ENCODE results near the gene ELL2.

ELL2 gene

GRCh38 chr5:95878417-95879323, 83.0 kb downstream of the ELL2 start:
- Histone ChIP-seq H3K9me3 (ENCODE audit: severe bottlenecking) (no peaks in the 10 kb centered on the region), H3K36me3 (ENCODE audit: low read depth) (no peaks in the 10 kb centered on the region), H3K27ac (ENCODE audit: poor library complexity, severe bottlenecking) (no peak overlapping the region), H3K27me3 (ENCODE audit: insufficient read depth, poor library complexity, severe bottlenecking) (no peaks in the 10 kb centered on the region), H3K4me3 (ENCODE audit: severe bottlenecking) (no peak overlapping the region), H3K4me1 (ENCODE audit: insufficient read depth, poor library complexity, severe bottlenecking) (peaks cover under 1% of the 10 kb centered on the region)
- TF ChIP-seq, protein P1, sequence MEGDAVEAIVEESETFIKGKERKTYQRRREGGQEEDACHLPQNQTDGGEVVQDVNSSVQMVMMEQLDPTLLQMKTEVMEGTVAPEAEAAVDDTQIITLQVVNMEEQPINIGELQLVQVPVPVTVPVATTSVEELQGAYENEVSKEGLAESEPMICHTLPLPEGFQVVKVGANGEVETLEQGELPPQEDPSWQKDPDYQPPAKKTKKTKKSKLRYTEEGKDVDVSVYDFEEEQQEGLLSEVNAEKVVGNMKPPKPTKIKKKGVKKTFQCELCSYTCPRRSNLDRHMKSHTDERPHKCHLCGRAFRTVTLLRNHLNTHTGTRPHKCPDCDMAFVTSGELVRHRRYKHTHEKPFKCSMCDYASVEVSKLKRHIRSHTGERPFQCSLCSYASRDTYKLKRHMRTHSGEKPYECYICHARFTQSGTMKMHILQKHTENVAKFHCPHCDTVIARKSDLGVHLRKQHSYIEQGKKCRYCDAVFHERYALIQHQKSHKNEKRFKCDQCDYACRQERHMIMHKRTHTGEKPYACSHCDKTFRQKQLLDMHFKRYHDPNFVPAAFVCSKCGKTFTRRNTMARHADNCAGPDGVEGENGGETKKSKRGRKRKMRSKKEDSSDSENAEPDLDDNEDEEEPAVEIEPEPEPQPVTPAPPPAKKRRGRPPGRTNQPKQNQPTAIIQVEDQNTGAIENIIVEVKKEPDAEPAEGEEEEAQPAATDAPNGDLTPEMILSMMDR (IDR thresholded peaks at IDR 0.05; ENCODE audit: poor library complexity, severe bottlenecking): no peak
- no peak for DNase-seq (ENCODE audit: low spot score)
- no peak; the same call in 2 of the 3 replicates for ATAC-seq (ENCODE audit: low read depth)

GRCh38 chr5:95876782-95877181, 84.9 kb downstream of the ELL2 start:
- H3K27ac ChIP-seq (ENCODE audit: poor library complexity, severe bottlenecking): no peak overlapping the region
- no peaks in the 10 kb centered on the region for H3K27me3 ChIP-seq (ENCODE audit: insufficient read depth, poor library complexity, severe bottlenecking)
- H3K9me3 ChIP-seq (ENCODE audit: severe bottlenecking): no peaks in the 10 kb centered on the region
- H3K36me3 ChIP-seq (ENCODE audit: low read depth): no peaks in the 10 kb centered on the region
- DNase-seq (ENCODE audit: low spot score) (no peak), ATAC-seq (ENCODE audit: low read depth) (no peak)
- TF ChIP-seq, protein P1 (IDR thresholded peaks at IDR 0.05; ENCODE audit: poor library complexity, severe bottlenecking): no peak
- no peak overlapping the region for H3K4me3 ChIP-seq (ENCODE audit: severe bottlenecking)
- no peaks in the 10 kb centered on the region for H3K4me1 ChIP-seq (ENCODE audit: insufficient read depth, poor library complexity, severe bottlenecking)

DNA sequence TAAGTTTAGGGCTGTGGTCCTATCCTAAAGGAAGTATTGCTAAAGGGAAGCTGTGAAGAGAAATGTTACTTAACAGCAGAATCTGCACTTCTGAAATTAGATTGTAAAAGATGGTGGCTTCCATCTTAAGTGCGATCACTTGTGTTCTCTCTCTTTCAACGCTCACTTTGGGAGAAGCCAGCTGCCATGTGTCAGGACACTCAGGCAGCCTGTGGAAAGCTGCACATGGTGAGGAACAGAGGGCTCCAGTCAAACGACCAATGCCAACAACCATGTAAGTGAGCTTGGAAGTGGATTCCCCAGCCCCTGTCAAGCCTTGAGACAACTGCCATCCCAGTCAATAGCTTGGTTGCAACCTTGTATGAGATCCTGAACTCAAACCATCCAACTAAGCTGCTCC, 87.4 kb downstream of the ELL2 start:
- Histone ChIP-seq H3K4me3 (ENCODE audit: severe bottlenecking) (no peak overlapping the region), H3K9me3 (ENCODE audit: severe bottlenecking) (no peaks in the 10 kb centered on the region), H3K27me3 (ENCODE audit: insufficient read depth, poor library complexity, severe bottlenecking) (no peaks in the 10 kb centered on the region), H3K4me1 (ENCODE audit: insufficient read depth, poor library complexity, severe bottlenecking) (peaks cover 12% of the 10 kb centered on the region), H3K27ac (ENCODE audit: poor library complexity, severe bottlenecking) (no peak overlapping the region), H3K36me3 (ENCODE audit: low read depth) (no peaks in the 10 kb centered on the region)
- TF ChIP-seq, protein P1 (IDR thresholded peaks at IDR 0.05; ENCODE audit: poor library complexity, severe bottlenecking): no peak
- no peak for DNase-seq (ENCODE audit: low spot score)
- no peak for ATAC-seq (ENCODE audit: low read depth)

GRCh38 chr5:95873351-95873750, 88.3 kb downstream of the ELL2 start:
- DNase-seq (ENCODE audit: low spot score) (no peak), ATAC-seq (ENCODE audit: low read depth) (no peak)
- H3K9me3 ChIP-seq (ENCODE audit: severe bottlenecking): no peaks in the 10 kb centered on the region
- TF ChIP-seq, protein P1 (IDR thresholded peaks at IDR 0.05; ENCODE audit: poor library complexity, severe bottlenecking): no peak
- H3K27me3 ChIP-seq (ENCODE audit: insufficient read depth, poor library complexity, severe bottlenecking): no peaks in the 10 kb centered on the region
- H3K36me3 ChIP-seq (ENCODE audit: low read depth): no peaks in the 10 kb centered on the region
- H3K4me1 ChIP-seq (ENCODE audit: insufficient read depth, poor library complexity, severe bottlenecking): peaks cover 12% of the 10 kb centered on the region
- H3K27ac ChIP-seq (ENCODE audit: poor library complexity, severe bottlenecking): no peak overlapping the region
- no peak overlapping the region for H3K4me3 ChIP-seq (ENCODE audit: severe bottlenecking)
